Measurements from ENCODE around the gene ZNF280C.

ZNF280C gene

DNA sequence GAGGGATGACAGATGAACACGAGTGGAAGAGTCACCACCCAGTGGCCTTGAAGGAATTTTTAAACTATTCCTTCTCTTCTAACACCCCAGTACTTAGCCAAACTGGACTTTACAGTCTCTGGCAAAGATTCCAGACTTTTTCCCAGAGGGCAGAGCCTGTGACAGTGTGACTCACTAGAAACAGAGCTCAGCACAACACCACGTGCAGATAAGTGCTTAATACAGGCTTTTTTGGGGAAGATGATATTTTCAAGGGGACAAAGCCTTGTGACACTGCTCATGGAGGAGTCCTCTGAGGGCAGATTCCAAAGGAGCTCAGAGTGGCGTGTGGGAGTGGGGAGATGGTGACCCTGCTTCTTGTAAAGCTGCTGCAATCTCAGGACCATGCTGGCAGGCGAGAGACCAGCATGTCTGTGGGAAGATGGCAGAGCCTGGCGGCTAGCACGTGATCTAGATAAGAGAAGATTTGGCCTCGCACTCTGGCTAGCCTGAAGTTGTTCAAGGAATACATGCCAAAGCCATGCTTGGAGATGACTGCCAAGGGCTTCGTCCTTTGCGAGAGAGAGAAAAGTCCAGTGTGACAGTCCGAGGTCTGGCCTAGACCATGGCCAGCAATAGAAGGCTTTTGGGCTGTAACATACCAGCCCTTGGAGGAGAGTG, 94.5 kb downstream of the ZNF280C start:
- no peak for DNase-seq

DNA sequence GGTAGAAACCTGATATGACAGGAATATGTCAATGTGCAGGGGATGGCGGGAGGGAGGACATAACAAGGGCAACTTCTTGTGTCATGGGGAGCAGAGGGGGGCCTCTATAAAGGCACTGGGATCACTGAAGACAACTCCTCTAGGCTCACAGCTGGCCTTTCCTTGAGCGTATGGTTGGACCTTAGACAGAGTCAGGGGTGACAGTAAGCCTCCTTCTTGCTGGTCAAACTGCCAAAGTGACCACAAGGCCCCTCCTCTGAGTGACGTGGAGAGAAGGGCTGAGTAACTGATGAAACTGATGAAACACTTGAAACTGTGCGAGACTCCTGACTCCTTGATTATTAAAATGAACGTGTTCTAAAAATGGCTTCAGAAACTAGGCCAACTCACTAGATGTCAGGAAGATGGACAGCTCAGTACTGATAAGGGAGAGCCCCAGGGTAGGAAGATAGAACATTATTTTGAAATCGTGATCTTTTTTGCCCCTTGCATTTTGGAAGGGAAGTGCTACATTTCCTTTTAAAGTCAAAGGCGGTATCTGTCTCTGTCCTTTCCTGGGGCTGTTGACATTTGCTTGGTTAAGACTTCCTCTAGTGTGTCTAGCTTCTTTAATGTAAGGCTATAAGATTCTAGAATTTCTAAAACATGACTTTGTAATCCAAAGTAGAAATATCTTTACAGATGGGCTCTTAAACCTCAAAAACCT, 95.4 kb downstream of the ZNF280C start:
- DNase-seq = peak; percentile 31

DNA sequence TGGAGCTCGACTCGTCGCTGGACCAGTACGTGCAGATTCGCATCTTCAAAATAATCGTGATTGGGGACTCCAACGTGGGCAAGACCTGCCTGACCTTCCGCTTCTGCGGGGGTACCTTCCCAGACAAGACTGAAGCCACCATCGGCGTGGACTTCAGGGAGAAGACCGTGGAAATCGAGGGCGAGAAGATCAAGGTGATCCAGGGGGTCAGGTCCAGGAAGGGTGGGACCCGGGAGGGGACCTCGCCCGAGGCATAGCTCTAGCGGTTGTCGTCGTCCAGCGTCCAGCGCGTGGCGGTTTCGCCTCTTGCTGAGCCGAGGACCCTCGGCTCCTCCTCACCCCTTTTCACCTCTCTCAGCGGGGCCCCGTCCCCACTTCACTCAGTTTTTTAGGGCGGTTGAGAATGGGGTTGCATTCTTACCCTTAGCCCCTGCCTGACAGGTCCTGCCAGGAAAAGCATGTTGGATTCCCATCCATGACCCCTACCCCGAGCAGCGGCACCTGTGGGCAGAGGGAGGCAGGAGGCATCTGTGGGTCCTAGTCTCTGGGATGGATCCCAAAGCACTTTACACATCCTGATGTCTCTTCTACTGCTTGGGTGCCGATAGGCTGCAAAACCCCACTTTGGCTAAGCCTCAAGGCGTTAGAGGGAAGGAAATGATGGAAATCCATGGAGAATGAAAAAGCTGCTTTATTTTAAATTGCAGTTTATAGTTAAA, 96.4 kb downstream of the ZNF280C start:
- peak; percentile 9 for DNase-seq

DNA sequence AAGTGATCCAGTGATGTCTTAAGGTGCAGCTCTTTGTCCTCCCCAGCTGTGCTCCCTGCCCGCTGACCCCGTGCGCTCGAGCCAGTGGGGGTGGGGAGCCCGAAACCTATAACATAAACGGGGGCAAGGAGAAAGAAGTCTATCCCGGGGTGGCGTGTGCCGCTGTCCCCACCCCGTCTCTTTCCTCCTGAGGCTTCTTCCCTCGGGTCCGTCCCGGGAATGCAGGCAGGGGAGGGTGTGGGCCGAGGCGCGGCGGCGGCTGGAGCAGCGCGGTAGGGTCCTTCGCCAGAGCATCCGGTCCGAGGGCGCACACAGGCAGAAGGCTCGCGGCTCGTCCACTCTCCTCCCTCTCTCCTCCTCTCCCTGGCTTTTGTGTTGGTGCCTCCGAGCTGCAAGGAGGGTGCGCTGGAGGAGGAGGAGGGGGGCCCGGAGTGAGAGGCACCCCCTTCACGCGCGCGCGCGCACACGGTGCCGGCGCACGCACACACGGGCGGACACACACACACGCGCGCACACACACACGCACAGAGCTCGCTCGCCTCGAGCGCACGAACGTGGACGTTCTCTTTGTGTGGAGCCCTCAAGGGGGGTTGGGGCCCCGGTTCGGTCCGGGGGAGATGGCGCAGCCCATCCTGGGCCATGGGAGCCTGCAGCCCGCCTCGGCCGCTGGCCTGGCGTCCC, 97.1 kb downstream of the ZNF280C start, which contains the start of gene RAB33A:
TSS of gene RAB33A (plus strand) at position 517 of the 681 bp plus-strand sequence. CDS start at position 618, 101 bp downstream.
- peak; percentile 22 for DNase-seq

DNA sequence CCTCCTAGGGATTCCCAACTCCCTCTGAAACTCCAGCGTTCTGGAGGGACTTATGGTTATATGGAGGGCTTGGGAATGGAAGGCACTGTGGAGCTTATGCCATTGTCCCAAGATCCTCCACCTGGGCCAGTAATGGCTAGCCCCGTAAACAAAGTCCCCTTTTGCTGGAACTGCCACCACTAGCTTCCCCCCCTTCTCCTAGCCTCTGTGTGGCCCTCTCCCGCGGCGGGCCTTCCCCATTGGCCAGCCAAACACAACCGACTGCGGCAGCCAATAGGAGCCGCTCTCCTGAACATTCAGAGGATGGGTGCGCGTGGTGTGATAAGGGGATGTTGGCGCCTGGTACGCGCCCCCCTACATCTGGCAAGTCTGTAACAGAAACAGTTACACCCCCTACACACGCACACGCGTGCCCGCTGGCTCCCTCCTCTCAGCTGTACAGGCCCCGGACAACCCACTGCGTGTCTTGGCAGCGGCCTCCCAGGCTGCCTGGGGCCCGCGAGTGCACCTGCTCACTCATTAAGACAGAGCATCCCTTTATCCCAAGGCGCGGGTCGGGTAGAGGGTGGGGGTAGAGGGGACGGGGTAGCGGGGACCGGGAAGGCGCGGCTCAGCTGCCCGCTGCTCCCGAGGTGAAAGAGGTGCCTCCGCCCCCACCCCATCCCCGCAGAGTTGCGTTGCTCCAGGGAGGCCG, 97.8 kb downstream of the ZNF280C start:
- DNase-seq = peak; percentile 67

DNA sequence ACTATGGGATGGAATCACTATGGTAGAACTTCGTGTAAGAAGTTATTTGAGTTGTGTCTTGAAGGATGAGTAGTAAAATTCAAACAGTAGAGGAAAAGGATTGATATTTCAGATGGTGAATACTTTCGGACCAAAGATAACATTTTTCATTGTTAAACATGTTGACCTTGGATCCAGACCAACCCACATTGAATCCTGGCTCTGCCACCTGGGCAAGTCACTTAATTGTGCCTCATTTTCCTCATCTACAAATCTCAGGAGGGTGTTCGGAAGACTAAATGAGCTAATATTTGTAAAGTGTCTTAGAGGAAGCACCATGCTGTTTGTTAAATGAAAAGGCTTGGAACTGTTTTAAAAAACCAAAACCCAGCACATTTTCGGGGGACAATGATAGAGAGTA, 101.7 kb downstream of the ZNF280C start:
- no peak for DNase-seq

DNA sequence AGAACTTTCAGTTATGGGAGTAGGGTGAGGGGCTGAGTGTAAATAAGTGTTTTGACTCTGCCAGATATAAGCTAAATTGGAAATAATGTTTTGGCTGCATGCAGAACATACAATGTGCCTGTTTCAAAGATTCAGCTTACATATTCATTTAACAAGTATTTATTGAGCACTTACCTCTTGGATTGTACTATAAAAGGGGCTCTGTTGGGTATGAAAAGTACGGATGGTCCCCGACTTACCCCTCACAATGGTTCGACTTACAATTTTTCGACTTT, 102.3 kb downstream of the ZNF280C start:
- DNase-seq = no peak

DNA sequence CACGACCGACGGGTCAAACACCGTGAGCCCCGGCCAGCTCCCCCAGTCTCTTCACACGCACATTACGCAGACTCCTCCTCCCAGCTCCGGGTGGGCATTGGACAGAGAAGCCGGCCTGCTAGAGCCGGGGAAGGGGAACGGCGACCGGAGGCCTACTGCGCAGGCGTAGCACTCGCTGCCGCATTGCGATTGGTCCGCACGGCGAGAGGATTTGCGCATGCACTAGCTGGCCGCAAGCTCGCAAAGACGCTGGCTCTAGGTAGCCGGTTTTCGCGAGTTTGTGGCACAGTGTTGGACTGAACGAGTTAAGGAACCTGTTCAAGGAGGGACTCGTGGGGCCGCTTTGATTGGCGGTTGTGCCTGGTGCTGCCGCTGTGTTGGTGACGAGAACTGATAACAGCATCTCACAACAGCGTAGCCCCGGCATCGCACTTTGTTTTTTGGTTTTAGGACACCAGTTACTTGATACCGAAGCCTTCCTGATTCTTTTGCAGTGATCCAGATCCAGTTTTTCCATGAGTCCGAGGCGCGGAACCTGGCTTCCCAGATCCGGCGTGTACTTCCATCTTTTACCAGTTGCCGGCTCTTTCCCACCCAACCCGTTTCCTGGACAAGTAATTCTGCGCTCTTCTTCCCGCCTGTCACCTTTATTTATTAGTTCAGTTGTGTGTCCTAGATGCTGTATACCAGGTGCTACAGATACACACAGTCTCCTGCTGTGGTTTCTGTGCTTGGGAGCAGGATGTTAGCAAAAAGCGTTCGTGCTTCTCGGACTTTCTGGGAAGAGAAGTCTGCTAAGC, 102.8 kb downstream of the ZNF280C start, which contains the start of gene AIFM1:
TSS of gene AIFM1 (minus strand) at position 139 of the 800 bp plus-strand sequence. CDS start 185 bp downstream, outside the sequence.
- DNase-seq = peak; percentile 86

DNA sequence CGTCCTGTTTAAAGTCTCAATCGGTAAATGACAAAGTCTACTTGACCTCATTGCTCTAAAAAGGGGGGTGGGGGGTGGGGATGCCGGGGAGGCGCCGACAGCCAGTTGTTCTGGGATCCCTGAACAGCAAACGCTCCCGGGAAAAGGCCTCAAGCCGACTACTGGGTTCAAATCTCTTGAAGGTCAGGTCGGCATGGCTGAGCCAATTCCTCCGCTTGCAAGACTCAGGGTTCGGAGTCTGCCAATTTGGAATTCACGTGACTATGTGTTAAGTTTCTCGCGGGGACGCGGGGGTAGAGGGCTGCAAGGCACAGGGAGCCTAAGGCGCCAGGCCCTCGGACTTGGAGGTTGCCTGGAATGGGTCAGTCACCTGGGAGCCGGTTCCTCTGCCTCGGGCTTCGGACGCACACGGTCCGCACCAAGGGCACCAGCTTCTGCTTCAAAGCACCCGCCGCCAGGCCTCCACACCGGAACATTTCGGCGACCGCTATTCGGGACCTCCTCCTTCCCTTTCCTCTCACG, 103.5 kb downstream of the ZNF280C start:
- no peak for DNase-seq

DNA sequence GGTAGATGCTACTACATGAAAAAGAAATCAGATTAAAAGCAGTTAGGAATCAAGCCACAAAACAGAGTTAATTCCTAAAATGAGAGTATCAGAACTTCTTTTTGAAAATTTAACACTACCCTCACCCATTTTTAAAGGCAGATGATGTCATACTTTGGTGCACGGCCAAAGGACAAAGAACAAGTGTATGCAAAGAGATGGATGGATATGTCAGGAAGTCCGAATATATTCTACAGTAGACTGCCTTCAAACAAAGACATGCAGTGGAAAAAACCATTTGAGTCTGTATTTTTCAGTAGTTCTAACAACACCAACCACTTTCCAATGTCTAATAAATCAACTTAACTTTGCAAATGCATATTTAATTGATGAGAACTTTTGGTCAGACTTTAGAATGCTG, 105.3 kb downstream of the ZNF280C start:
- no peak for DNase-seq

DNA sequence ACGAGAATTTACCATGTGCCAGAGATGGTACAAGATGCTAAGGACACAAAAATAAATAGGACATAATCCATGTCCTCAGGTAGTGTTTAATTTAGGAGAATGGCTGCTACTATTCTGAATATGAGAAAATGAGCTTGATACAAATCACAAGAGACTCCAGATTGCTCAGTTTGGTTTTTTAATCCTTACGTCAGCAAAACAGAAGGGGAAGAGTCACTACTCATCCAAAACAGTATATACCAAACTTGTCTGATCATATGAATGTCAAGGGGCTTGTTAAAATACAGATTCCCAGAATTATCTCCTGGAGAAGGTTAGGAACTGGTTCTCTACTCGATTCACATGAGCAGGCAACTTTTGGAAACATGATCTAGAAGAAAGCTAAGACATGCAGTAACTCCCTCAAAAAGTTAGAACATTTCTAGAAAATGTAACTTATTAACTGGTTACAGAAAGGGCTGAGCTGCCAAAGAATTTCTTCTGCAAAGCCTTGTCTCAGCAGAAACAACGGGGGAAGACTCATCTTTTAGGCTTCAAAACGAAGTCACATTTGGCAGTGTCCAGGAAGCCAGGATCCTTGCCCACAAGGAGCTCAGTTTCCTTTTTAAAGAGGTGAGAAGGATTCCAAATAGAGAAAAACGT, 106.5 kb downstream of the ZNF280C start:
- DNase-seq = no peak

DNA sequence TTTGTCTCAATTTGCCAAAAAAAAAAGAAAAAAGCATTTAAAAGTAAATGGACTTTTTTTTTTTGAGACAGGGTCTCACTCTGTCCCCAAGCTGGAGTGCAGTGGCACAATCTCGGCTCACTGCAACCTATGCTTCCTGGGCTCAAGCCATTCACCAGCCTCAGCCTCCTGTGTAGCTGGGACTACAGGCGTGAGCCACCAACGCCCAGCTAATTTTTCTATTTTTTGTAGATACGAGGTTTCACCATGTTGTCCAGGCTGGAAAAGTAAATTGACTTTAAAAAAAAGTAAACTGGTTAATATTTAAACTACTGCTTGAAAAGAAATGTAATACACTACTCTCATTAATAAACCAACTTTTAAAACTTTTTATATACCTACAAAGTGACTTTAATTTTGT, 108.9 kb downstream of the ZNF280C start:
- no peak for DNase-seq

DNA sequence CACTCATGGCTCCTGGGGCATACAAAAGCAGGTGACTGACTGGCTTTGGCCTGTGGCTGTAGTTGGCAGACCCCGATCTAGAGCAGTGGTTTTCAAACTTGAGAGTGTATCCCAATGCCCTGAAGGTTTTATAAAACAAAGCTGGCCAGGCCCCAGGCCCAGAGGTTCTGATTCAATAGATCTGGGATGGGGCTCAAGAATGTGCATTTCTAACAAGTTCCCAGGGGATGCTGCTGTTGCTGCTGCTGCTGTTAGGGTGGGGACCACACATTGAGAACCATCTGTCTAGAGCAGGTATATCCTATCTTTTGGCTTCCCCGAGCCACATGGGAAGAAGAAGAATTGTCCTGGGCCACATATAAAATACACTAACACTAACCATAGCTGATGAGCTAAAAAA, 110.4 kb downstream of the ZNF280C start:
- no peak for DNase-seq

DNA sequence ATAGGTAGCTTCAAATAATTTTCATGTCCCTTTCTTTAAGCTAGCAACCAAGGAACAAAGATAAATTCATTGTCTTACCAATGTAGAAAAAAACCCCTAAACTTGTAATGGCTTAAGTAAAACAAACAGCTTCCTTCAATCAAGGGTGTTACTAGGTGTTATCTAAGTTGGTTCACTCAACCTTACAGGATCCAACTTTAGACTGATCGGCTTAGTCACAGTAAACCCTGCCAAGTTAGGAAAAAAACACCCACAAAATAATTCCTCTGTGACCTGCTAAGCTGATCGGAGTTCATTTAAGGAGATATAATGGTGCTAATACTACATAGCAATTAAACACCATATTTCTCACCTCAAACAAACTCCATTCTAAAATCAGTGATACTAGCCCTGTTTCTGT, 113.1 kb downstream of the ZNF280C start:
- DNase-seq = no peak

Data from NK-92 treated with Interleukin-12 subunit alpha and Interleukin-12 subunit beta, amount 100 ng/mL, for 24 hours (cell line).